Neural progenitor cell (in vitro differentiated cells): ENCODE results near the gene LPP.

Experiments used
- CTCF ChIP-seq: fragments of 200-600 bp; sonication (generic); IDR thresholded peaks from 2 replicates; pipeline ENCODE4 v1.5.1; 2017; ENCODE audit warnings: antibody characterized with exemption, mild to moderate bottlenecking
- EZH2 ChIP-seq: fragments of 200-600 bp; sonication (generic); IDR thresholded peaks from 2 replicates; pipeline ENCODE4 v1.6.1; 2017; ENCODE audit warnings: antibody characterized with exemption, mild to moderate bottlenecking, moderate library complexity
- EZH2phosphoT487 ChIP-seq: fragments of 200-600 bp; sonication (generic); IDR thresholded peaks from 2 replicates; pipeline ENCODE4 v1.6.1; 2017; ENCODE audit warnings: antibody characterized with exemption

DNA sequence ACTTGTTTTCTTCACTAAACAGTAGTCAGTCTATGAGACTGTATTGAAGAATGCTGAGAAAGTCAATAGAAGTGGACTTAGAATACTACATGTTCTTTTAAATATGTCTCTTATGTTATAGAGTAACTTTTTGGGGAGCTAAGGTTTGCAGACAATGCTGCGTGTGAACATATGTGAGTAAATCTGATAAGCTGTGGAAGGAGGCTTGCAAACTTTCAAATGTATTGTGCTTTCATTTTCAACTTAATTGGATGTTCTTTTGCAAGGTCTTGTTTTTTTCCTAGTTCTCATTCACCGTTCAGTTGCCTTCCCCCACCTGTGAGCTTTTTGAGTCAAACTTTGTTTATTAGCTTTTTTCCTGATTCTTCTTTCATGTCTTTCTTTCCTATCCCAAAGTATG is 176.2 kb downstream of the LPP start:
- TF ChIP-seq CTCF (no peak), EZH2 (no peak), EZH2phosphoT487 (no peak)
